Activated CD8-positive, alpha-beta memory T cell treated with anti-CD3 and anti-CD28 coated beads, Interleukin-2, amount 50 U/mL, for 24 hours (primary cell): ENCODE data around the gene KRTAP5-2.
"Not testable (repeated sequence)": the region's sequence is repeated elsewhere in the genome, so short reads cannot be mapped to it uniquely, and the experiment has no call there.

Source experiments
- DNase-seq: peaks from one replicate; pipeline ENCODE4 v3.0.0-alpha.2; 2020; ENCODE audit errors: extremely low read depth

The KRTAP5-2 gene

GRCh38 chr11:1597994-1598380 lies at the start of gene KRTAP5-2:
TSS of gene KRTAP5-2 (minus strand) at chr11:1598294. CDS start at chr11:1598250, 44 bp downstream.
- DNase-seq: no peak

- not testable (repeated sequence) for DNase-seq
These were observed 48.4 kb upstream of the KRTAP5-2 start for GRCh38 chr11:1646540-1646939.

GRCh38 chr11:1645357-1645821 lies 47.3 kb upstream of the KRTAP5-2 start:
- DNase-seq: no peak

GRCh38 chr11:1644601-1645356 lies 46.7 kb upstream of the KRTAP5-2 start:
- DNase-seq: no peak

GRCh38 chr11:1643146-1643690 lies 45.1 kb upstream of the KRTAP5-2 start:
- no peak for DNase-seq

GRCh38 chr11:1642288-1643145 lies 44.4 kb upstream of the KRTAP5-2 start:
- no peak for DNase-seq

GRCh38 chr11:1641096-1641495 lies 43.0 kb upstream of the KRTAP5-2 start:
- DNase-seq: no peak

GRCh38 chr11:1640076-1640946 lies 42.2 kb upstream of the KRTAP5-2 start:
- no peak for DNase-seq

- no peak for DNase-seq
These were observed 41.6 kb upstream of the KRTAP5-2 start for GRCh38 chr11:1639666-1640065.

- DNase-seq: no peak
These were observed 41.1 kb upstream of the KRTAP5-2 start for GRCh38 chr11:1639102-1639620.

GRCh38 chr11:1638344-1638743 lies 40.2 kb upstream of the KRTAP5-2 start:
- no peak for DNase-seq

GRCh38 chr11:1637628-1638027 lies 39.5 kb upstream of the KRTAP5-2 start:
- no peak for DNase-seq

- DNase-seq: no peak
These were observed 38.3 kb upstream of the KRTAP5-2 start for GRCh38 chr11:1636291-1636950.

- no peak for DNase-seq
These were observed 35.8 kb upstream of the KRTAP5-2 start for GRCh38 chr11:1633864-1634263.

GRCh38 chr11:1632053-1632714 lies 34.1 kb upstream of the KRTAP5-2 start:
- DNase-seq: no peak

- no peak for DNase-seq
These were observed 33.0 kb upstream of the KRTAP5-2 start for GRCh38 chr11:1631066-1631568.

GRCh38 chr11:1630271-1630670 lies 32.2 kb upstream of the KRTAP5-2 start:
- DNase-seq: no peak

- DNase-seq: no peak
These were observed 31.5 kb upstream of the KRTAP5-2 start, which contains the start of gene KRTAP5-5 for GRCh38 chr11:1629326-1630185. TSS of gene KRTAP5-5 (plus strand) at chr11:1629775. CDS start at chr11:1629841, 66 bp downstream.
